Activated CD4-positive, alpha-beta T cell treated with anti-CD3 and anti-CD28 coated beads, Interleukin-2, amount 50 U/mL, for 48 hours (primary cell): ENCODE measurements around the gene CC2D2B.
A peak's percentile ranks its signal among the peaks of the same experiment; 100 is the strongest.
"Not testable (repeated sequence)": the region's sequence is repeated elsewhere in the genome, so short reads cannot be mapped to it uniquely, and the experiment has no call there.

Source experiments
- DNase-seq, 2 experiments: peaks; one replicate each; pipeline ENCODE4 v3.0.0-alpha.2; 2020

CC2D2B gene, protein sequence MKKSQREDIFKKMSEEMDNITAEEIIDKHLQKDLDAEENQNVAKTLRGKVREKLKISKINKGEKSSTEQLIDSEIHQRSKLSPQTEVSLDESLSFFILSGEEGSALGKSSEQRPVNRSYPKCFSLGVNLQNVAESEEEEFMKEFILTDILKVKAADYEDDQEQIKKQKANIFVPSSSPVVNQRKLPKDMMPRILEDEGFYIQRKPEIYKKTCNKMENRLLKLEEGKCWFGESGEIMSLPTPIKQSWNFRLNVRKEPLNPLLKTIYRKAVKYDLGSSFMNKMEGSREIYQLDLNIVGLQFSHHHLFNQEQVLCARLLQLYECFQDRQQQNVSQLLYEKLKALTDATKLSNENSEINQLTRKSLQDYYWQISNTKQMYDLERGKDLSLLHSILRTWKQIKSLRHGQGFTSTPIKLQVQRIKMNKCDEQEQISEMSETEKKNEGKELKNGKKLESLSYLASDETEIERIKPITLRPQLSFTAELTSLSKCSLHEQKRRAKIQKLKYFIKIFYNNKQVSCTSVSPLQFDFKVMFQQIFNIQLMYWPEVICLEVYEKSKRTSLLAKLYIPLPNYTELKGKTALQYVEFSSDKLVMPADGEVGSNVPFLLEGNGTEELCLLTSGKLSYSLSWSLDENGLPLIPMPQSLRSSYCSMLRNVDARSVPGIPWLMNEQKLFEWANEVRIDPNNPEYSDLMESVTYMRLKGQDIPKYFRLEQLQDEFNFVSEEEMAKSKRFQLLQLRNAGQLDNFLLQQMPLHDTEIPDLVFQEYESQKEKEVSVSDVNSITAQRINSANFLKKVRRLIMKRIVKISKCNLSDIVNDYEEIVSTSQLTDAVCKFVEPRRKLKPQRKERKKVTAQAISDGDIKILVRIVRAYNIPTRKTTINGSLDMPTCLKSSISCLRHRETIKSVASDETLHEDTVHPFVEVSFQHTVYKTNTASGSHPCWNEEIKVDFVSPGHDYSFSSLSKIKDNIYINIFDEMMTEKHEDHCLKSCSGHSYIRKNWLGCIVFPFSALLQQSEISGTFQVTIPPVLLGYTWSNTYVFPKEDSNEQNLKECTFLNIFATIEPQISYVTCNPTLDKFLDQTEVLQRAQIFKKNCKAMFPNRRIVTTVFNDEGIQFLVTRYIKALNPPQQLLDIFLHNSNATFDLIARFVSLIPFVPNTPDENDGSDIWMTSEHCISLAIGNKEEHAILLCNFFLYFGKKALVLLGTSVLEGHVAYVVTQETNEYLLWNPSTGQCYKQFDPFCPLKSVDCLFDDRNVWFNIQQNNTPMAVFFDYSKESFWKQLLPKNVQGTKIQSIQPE (N-terminal part only)

DNA sequence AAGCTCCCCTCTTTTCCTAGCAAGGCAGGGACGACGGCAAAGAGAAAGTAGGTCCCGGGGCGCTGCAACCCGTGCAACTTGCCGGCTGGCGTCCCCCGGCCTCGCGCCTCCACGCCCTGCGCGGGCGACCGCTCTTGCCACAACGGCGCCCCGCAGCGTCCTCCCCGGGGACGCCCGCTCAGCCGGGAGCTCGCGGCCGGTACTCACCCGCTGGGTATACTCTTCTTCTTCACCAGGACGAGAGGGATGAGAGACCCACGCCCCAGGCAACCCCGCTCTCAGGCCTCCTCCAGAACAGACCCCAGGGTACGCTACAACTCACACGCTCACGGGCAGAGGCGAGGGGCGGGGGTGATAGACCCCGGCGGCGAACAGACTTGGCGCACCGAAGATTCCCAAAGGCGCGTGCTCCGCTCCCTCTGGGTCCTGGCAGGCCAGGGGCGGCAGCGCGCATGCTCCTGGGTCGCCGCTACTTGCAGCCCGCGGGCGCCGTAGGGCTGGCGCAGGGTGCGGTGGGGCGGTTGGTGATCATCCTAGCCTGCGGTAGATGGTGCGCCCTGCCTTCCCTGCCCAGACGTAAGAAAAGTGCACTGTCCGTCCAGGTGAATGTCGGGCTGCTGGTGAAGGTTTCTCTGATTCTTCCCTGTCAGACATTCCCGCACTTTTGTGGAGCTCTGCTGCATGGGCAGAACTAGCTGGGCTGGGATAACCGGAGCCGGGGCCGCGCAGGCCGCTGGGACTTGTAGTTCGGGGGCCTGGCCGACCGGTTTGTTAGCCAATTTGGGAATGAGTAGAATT lies at the start of gene CC2D2B:
CC2D2B (plus strand) TSS at position 520 of the 798 bp plus-strand sequence. CDS start 3,349 bp downstream, outside the sequence.
- DNase-seq, result peak; percentile 76 to 80

DNA sequence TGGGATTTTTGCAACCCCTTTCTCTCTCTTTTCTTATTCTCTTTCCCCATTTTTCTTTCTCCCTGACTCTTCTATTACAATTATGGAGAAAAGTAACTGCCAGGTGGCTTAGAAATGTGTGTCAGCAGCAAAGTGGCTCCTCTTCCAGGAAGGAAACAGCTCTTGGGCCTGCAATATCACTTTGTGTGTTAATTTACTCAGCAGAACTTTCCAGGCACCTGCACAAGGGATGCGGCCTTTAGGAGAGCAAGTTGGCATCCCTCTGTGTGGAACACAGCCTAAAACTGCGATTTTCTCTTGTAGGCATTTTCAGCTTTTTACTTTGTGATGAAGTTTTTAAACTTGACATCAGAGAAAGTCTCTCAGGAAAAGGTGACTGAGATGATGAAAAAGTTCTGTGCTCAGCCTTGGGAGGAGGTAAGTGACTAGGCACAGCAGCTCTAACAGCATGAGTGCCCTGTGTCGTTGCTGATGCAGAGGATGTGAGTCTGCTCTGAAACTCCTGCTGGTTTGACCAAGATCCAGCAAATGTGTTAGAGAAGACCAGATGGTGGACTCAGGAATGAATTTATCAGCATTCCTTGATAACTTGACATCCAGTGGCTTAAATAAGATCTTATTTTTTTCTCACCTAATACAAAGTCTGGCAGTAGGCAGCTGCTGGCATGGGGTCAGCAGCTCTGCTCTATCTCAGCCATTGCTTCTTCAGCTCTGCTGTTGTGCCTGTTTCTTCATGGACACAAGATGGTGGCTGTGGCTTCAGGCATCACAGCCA lies 47.4 kb upstream of the CC2D2B start:
- DNase-seq, result no peak

GRCh38 chr10:95861386-95861785 lies 46.4 kb upstream of the CC2D2B start:
- DNase-seq, result no peak

- peak; percentile 10 to 36 for DNase-seq
These were observed 42.6 kb upstream of the CC2D2B start for GRCh38 chr10:95864906-95865813.

GRCh38 chr10:95865814-95866466 lies 41.8 kb upstream of the CC2D2B start:
- DNase-seq, result no peak

DNA sequence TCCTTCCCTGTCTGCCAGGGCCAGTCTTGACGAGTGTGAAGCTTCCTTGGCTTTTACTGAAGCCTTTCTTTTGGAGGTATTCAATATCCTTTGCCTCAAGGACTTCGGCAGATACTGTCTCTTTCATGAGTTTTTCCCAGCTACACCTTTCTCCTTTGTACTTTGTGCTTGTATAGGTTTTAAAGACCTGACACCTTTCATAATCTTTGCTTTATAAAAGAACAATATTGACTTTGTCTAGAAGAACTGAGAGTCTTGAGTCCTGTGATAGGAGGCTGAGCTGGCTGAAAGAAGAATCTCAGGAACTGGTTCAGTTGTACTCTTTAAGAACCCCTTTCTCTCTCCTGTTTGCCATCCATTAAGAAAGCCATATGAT lies 41.3 kb upstream of the CC2D2B start:
- DNase-seq, result no peak

GRCh38 chr10:95867866-95868265 lies 39.9 kb upstream of the CC2D2B start:
- no peak for DNase-seq

DNA sequence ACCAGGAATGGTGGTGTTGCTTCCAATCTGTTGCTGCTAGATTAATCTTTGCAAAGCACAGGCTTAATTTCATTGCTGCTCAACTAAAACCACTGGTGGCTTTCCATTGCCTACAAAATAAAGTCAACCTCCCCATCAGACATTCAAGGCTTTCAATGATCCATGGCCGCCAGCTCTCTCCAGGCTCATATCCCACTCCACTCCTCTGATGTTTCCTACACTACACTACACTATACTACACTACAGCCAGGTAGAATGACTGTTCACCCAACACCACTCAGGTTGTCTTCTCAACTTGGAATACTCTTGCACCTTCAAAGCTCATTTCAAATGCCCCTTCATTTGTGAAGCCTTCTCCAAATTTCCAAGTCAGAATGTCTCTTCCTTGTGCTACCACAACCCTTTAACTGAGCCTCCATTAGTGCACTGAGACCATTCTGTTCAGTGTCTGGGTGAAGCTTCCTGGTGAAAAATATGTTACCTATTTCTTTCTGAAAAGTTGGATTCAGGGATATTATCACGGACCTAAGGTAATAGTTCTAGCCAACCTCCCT lies 35.5 kb upstream of the CC2D2B start:
- DNase-seq, result no peak

- DNase-seq, result no peak
These were observed 34.6 kb upstream of the CC2D2B start for GRCh38 chr10:95873139-95873538.

DNA sequence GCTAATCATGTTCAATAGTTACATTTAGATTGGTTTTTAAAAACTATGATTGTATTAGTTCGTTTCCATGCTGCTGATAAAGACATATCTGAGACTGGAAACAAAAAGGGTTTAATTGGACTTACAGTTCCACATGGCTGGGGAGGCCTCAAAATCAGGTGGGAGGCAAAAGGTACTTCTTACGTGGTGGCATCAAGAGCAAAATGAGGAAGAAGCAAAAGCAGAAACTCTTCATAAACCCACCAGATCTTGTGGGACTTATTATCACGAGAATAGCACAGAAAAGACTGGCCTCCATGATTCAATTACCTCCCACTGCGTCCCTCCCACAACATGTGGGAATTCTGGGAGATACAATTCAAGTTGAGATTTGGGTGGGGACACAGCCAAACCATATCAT lies 34.1 kb upstream of the CC2D2B start:
- DNase-seq, result no peak

- not testable (repeated sequence) for DNase-seq
These were observed 33.0 kb upstream of the CC2D2B start for GRCh38 chr10:95874783-95875182.

DNA sequence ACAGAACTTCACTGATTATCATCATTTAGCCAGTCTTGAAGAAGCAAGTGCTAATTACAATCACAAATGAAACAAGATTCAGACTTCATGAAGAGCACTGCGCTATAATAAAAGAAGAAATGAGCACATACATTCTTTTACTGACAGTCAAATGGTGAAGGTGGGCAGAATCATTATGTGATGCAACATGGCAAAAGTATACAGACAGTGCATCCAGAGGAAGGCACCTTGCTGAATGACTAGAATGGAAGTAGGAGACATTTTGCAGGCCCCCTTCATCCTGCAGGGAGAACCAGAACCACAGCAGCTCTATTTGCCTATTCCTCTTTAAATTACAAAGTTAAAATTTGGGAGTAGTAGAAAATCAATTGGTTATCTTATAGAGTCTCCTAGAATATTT lies 31.0 kb upstream of the CC2D2B start:
- DNase-seq, result no peak

- no peak for DNase-seq
These were observed 29.9 kb upstream of the CC2D2B start for GRCh38 chr10:95877881-95878280.

GRCh38 chr10:95880704-95881103 lies 27.1 kb upstream of the CC2D2B start:
- DNase-seq, result no peak

DNA sequence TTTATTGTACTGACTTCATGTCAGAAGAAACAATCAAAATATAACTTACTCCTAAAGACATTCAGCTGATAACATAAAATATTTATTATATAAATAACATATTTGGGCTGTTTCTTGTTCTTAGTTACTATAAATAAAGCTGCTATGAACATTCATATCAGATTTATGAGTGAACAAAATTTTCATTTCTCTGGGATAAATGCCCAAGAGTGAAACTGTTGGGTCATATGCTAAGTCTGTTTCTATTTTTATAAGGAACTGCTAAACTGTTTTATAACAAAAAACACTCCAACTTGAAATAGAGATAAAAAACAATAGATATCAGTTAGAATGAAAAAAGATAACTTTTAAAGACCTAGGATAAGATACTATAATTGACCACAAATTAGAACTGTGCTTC lies 26.5 kb upstream of the CC2D2B start:
- no peak for DNase-seq

- DNase-seq, result no peak
These were observed 17.9 kb upstream of the CC2D2B start for GRCh38 chr10:95889830-95890229.

GRCh38 chr10:95896071-95896850 lies 11.5 kb upstream of the CC2D2B start:
- DNase-seq, result no peak

DNA sequence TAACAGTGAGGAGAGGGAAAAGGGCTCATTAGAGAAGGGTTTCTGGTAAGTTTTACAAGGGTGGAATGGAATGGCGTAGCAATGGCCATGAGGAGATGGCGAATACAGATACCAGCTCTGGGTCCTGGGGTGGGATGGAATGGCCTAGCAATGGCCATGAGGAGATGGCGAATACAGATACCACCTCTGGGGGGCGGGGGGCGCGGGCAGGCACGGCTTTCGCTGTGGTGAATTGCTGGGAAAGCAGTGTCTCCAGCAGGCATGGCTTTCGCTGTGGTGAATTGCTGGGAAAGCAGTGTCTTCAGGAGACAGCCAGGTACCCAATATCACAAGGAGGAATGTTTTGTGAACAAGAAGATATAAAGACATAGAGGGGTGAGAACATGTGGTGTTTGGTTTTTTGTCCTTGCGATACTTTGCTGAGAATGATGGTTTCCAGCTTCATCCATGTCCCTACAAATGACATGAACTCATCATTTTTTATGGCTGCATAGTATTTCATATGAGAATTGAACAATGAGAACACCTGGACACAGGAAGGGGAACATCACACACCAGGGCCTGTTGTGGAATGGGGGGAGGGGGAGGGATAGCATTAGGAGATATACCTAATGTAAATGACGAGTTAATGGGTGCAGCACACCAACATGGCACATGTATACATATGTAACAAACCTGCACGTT lies 1.7 kb upstream of the CC2D2B start:
- not testable (repeated sequence) for DNase-seq
